Iris pigment epithelial cell (primary cell): ENCODE results near the gene MATN4.

ENCODE experiments used
- DNase-seq: peaks from one replicate; pipeline ENCODE4 v3.0.0-alpha.2; 2011; ENCODE audit warnings: low read depth

The MATN4 gene

DNA sequence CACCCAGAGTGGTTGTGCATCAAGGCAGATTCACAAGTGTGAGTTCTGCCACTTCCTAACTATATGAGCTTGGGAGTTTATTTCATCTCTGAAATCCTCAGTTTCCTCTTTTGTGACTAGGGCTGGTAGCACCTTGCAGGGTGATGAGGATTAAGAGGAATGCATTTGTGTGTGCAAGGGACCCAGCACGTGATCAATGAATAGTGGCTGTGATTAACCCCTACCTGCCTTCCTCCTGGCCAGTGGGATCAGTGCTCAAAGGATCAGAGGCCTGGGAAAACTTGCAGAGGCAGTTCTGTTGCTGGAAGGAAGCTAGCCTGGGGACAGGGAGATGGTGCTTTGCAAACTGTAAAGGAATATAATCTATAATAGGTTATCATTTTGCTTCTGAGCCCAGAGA lies 32.9 kb upstream of the MATN4 start:
- DNase-seq: no peak

DNA sequence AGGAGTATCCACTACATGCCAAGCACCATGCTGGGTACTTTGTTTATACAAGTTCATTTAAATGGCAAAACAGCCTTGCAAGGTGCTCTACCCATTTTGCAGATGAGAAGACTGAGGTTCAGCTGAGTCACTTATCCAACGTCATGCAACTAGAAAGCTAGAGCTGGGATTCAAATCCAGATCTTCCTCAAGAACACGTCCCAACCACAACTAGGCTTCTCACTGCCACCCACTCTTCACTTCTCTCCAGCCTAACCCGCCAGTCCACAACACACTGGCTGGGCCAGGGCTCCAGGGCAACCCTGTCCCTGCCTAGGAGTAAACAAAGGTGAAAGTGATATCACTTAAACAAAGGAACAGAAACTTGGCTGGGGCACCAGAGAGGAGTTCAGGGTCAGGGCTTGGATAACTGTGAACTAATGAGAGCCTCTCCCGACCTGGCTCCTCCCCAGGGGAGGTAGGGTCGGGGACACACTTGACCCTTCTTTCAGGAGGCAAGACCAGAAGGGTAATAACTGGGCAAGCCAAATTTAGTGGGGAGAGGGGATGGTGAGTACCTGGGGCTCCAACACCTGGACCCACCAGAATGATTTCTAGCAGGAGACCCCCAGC lies 32.2 kb upstream of the MATN4 start:
- DNase-seq: no peak

DNA sequence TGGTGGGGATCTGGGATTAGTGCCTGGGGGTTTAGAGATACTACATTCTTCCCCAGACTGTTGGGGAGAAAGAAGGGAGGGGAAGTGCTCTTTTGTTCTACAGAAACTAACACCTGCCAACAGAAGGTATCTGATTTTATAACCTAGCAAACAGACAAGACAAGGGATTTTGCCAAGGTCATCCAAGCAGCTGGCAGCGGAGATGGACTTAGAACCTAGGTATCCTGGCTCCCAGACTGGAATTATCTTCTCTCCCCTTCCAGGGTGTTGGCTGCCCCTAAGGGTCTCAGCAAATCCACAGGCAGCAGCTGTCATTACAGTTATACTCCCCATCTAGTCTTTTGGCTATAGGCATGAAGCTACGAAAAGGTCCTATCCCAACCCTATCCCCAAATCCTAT lies 31.7 kb upstream of the MATN4 start:
- no peak for DNase-seq

DNA sequence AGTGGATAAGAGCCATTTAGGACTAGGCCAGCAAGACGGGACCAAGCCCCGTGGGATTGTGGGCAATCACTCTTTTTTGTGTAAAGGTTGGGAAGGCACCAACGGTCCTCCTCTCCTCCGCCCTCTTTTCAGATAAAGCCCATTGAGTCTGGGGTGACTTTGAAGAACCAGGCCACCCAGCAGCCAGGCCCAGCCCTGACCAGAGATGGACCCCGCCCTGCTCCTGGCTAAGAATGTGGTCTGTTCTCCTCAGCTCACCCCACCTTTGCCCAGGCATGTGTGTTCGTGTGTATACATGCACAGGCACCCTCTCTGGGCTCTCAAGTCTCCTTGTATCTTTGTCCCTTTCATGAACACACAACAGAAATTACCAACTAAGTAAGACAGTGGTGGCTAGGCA lies 31.0 kb upstream of the MATN4 start:
- no peak for DNase-seq

DNA sequence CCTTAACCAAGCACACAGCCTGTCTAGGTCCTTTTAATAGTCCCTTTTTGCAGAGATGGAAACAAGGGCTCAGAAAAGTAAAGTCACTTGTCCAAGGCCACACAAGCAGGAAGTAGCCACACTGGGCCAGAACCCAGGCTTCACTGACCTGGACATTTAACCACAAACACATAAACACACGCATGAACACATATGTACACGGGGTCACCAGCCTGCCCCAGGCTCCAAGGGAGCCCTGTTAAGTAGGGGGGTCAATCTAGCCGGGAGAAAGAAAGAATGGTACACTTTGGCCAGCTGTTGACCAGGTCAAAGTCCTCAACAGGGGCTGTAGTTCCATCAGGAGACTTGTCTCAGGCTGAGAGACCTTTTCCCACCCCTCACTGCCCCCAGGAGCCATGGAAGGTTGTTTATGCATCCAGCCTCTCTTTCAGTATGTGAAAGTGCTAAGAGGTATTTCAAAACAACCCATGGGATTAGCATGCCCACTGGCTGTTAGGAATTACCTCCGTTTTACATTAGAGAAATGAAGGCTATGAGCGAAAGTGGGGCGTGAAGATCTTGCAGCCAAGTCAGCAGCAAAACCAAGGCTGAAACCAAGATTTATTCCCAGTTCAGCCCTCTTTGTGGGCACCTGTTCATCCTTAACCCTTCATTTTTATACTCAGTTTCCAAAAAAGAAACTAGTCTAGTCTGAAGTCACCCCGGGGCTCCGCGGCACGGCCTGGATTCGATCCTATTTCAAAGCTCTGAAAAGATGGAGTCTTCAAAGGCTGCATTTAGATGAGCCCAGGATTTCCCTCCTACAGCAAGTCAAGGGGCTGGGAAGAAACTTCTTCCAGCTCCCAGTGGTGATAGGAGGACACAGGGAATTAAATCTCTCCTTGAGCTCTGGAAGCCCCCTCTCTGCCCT lies 30.3 kb upstream of the MATN4 start:
- DNase-seq: peak; percentile 51

DNA sequence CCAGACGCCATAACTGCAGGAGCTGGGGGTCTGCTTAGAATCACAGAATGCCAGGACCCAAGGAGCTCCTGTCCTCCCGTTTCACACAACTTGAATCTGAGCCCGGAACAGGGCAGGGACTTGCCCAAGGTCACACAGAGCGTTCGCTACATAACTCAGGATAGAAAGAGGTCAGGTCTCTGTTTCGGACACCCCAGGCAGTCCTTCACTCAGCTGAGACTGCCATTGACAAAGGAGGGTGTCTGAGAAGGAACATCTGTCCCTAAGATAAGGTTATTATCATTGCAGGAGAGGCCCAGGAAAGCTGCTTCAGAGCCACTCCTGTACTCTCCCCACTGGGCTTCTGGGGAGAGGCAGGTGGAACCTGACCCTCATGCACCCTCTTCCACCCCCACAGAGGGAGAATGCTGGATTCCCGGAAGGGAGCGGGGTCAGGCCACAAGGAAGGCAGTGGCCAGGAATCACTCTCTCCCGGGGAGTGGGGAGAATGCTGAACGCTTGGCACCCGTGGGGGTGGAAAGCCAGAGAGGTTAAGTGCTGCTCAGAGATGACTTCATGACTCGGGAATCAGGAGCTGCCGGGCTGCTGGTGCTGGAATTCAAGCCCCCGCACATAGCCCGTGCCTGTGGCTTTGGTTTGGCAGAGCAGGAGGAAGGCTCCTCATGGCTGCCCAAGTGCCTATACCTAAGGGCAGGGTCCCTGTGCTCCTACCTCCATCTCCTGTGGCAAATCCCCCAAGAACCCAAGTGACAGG lies 29.4 kb upstream of the MATN4 start:
- peak; percentile 96 for DNase-seq

DNA sequence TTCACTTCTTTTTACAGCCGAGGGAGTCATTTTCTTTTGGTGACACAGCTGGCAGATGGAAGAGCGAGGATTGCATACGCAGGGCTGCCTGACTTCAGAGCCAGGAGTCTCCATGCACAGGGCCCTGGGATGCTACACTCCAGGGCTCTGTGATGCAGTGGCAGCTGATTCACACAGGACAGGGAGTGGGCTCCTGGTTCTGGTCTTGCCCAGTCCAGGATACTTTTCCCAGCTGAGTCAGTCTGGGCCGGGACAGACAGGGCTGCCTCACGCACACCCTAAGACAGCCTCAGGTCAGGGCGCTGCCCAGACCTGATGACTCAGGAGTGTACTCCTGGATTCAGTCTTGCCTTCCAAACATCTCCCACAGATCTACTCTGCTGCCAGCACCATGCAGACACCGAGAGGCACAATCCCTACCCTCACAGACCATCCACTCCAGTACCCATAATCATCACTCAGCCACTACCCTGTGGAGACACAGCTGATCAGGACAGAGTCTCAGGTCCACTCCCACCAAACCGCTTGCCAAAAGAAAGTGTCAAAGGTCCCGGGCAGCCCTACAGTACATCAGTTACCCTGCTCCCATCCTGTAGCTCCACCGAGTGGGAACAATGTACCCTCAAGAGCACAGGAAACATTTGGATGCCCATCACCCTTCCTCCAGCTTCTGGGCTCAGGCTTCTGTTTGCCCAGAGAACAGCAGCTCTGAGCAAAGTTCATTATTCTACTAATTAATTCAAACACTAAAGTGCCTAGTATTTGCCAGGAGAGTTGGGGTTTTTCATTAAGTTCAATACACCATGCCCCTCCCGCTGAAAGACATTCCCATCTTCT lies 28.6 kb upstream of the MATN4 start:
- peak; percentile 88 for DNase-seq

DNA sequence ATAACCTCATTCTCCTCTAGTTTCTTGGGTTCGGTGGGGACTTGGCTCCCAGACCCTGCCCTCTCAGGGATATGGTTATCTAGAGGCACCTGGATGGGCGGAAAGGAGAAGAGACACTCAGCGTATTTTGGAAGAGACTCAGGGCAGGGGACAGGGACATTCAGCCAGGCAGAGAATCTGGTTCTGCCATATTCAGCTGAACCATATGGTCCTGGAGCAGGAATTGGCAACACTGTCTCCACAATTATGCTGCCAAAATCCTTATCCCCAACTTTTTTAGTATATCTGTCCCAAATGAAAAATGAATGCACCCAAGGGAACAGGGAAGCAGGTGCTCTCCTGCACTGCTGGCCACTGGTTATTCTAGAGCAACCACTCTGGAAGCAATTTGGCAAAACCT lies 22.4 kb upstream of the MATN4 start:
- DNase-seq: no peak

DNA sequence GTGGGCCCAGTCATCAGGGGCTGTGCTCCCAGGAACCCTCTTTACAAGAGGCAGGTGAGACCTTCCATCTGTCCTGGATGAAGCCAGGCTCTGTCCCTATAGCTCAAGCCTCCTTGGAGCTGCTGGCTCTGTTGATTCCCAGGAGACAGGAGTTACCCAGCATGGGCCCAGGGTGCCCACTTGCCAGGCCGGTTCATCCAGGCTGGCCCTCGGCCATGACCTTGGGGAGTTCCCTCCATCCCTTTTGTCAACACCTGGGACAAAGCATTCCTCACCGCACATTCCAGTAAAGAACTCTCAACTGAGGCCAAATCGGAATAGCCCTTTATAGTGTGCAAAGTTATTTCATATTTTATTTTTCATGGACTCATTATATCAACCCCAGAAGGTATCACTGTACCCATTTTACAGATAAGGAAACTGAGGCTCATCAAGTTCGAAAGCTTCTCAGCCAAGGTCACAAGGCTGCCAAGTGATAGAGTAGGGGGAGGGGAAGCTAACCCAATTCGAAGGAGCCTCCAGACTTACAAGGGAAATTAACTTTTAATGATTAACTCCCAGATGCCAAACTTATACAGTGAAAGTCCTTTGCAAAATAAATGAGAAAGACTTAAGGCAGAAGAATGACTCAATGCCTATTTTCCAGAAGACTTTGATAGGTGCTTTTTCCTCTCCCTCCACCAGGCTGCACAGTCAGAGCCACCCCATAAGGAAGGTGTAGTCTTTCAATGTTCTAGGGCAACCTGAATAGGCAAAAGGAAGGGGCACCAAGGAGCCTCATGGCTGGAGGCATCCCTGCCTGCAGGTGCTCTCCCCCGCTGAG lies 21.6 kb upstream of the MATN4 start:
- DNase-seq: no peak

DNA sequence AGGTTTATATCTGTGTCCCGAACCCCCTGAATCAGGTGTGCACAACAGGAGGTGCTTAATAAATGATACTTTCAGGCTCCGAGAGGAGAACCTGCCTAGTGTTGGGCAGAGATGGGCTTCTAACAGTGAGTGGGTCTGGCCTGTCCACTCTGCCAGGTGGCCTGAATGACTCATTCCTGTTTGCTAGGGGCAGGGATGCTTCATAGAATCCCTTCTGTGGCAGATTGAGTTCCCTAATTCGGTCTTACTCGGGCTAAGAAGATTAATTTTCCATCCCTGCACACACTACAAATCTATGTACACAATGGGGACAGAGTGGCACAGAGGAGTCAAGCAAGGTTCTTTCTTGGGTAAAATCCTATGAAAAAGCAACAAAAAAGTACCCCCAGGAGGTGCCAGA lies 20.4 kb upstream of the MATN4 start:
- DNase-seq: no peak

DNA sequence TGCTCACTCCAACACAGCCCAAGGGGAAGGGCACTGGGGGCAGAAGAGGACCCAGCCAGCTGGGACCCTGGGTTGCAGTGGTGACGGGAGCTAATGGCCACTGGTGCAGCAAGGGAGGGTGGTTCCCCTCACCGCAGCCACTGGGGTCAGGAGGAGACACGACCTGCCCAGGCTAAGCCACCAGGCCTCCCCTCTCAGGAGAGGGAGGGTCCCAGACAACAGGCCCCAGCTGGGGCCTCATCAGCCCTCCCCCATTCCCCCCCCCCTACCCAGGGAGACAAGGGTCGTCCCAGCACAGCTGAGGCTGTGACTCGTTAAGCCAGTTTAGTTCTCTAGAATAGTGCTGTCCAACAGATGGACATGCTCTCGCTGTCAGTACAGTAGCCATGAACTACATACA lies 17.3 kb upstream of the MATN4 start:
- no peak for DNase-seq

DNA sequence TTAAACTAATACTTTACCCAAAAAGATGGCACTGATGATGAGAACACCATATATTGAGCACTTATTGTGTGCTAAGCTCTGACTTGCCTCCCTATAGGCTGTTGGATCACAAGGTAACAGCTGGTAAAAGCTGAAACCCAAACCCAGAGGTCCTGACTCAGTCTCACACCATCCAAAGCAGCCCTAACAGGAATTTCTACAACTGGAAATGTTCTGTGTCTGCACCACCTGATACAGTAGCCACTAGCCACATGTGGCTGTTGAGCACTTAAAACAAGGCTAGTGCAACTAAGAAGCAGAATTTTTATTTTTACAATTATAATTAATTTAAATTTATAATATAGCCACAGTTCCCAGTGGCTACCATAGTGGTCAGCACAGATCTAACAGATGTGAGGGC lies 15.6 kb upstream of the MATN4 start:
- no peak for DNase-seq

DNA sequence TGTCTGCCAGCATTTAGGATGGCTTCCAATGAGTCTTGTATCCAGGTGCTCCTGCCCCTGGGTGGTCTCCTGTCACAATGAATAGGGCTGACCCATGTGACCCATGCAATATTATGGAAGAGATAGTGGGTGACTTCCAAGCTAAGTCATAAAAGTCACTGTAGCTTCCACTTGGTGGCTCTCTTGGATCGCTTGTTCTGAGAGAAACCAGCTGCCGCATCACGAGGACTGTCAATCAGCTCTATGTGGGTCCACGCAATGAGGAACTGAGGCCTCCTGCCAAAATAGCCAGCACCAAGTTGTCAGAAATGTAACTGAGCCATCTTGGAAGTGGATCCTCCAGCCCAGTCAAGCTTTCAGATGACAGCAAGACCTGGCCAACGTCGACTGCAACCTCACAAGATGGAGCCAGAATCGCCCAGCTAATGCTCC lies 14.9 kb upstream of the MATN4 start:
- DNase-seq: no peak

DNA sequence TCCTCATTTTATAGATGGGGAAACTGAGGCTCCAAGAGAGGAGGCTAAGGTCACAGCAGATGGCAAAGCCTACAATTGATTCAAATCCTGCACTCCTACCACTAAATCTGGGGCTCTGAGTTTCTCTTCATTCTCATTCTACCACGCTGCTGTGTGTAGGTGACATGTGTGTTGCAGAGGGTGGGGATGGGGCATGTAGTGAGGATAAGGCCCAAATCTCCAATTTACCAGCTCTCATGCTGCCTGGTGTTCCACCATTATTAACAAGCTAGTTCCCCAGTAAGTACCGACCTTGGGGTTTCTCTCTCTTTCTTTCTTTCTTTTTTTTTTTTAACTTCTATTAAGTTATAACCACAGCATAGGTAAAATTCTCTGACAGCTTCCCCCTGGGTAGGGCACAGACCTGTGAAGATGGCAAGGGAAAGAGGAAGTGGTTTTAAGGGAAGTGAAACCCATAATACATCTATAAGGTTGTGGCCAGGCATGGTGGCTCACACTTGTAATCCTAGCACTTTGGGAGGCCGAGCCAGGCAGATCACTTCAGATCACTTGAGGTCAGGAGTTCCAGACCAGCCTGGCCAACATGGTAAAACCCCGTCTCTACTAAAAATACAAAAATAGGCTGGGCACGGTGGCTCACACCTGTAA lies 13.0 kb upstream of the MATN4 start:
- DNase-seq: no peak

DNA sequence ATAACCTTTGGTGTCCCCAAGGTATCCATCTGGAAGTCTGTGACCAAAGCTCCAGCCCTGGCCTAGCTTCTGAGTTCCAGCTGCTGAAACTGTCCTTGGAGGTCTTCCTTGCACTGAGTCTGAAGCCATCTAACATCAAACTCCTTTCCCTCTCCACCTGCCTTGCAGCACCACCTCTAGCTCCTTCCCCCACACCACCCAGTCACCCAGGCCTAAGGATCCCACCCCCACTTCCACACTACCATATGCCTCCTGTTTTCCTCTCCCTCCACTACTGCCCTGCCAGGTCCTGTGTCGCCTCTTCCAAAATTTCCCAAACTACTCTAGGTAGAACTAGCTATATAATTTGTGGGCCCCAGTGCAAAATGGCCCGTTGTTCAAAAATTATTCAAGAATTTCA lies 10.8 kb upstream of the MATN4 start:
- no peak for DNase-seq

DNA sequence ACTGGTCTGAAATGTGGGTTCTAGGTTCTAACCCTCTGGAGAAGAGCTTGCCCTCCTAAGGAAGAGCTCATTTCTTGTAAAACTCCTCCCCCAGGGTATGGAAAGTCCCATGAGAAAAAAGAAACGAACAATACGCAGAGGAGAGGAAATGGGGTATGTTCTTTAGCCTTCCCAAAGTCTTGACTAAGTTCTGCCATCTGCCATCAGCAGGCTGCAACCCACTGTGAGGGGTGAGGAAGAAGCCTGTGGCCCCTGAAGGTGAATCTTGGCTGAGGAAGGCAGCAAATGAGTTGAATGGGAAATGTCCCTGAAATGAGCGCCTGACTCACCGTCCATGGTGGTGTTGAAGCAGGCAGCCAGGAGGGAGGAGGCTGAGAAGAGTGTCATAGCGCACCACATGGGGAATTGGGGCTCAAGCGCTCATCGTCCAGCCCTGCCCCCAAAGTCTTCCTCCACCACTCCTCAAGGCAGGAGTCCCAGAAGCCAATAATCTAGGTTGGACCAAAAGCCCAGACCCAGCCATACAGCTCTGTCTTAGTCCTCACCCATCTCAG lies 10.4 kb upstream of the MATN4 start:
- no peak for DNase-seq

DNA sequence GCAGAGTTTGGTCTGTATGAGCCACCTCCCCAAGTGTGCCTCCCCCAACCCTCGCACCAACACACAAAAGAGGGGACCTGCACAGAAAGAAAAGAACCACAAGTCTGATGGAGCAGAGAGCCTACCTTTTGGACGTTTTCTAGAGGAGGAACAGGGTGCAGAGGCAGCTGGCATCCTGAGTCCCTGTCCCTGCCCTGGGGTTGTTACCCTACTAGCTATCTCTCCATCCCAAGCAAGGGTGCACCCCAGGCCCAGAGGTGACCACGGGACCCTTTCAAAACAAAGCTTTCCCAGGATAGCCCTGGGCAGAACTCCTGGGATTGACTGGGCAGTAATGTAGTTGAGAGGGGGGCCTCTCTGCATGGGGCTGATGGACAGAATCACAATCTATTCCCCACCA lies 9.7 kb upstream of the MATN4 start:
- no peak for DNase-seq

DNA sequence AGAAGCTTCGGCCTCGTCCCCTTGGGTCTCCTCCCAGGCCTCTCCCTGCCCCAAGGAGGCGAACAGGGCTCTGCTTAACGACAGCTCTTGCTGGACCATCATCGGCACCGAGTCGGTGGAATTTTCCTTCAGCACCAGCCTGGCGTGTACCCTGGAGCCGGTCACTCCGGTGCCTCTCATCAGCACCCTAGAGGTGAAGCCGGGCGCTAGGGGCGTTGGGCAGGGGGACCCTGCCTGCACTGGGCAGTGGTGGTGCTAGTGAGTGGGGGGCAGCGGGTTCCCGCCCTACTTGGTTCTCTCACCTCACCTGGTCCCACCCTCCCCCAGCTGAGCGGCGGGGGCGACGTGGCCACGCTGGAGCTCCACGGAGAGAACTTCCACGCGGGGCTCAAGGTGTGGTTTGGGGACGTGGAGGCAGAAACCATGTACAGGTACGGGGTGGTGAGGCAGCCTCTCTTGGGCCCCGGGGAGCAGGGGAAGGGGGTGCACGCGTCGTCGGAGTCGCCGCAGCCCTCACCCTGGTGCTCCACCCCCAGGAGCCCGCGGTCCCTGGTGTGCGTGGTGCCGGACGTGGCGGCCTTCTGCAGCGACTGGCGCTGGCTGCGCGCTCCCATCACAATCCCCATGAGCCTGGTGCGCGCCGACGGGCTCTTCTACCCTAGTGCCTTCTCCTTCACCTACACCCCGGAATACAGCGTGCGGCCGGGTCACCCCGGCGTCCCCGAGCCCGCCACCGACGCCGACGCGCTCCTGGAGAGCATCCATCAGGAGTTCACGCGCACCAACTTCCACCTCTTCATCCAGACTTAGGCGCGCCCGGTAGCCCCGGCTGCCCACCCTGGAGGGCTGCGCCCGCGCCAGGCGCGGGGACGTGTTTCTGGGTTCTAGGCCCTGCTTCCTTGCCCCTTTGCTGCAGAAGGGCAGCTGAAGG lies 8.3 kb upstream of the MATN4 start:
- DNase-seq: no peak

DNA sequence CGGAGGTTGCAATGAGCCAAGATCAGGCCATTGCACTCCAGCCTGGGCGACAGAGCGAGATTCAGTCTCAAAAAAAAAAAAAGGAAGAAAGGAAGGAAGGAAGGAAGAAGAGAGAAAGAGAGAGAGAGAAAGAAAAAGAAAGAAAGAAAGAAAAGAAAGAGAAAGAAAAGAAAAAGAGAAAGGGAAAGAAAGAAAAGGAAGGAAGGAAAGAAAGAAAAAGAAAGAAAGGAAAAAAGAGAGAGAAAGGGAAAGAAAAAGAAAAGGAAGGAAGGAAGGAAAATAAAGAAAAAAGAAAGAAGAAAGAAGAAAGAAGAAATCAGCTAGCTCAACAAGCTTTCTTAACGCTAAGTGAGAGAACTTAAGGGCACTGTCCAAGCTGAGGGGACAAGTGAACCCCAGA lies 7.6 kb upstream of the MATN4 start:
- no peak for DNase-seq
